ENCODE measurements around the gene CEP97. TPM values are rescaled to one million over a fixed set of nuclear protein-coding genes. Genes with fewer than 3 reads are reported as not detected.

CEP97 gene
- polyA plus RNA-seq, 1 of the 3 experiments (the other 2 are of a cell fraction) = 1.3 TPM

DNA sequence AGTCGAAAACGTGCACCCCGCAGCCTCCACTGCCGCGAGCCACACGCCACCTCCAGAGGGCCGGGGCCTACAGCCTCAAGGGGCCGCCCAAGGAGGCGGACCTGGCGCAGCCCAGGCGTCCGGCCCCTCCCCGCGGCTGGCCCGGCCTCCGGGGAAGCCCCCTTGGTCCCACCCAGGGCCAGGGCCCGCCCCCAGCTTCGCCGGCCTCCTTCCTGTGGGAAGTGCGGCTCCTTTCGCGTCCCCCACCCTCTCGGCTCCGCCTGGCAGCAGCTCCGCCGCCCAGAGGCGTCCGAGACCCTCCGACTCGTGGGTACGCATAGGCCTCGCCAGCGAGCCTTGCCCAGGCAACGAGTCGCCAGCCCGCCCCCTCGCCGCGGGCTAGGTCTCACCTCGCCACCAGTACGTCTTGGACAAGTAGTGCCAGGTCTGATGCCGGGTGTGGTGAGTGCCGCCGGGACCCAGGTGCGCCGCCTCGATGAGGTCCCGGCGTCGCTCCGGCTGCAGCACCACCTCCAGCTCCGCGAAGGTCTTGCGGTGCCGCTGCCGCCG, 48.1 kb upstream of the CEP97 start (continued):
- TF ChIP-seq, protein P1, sequence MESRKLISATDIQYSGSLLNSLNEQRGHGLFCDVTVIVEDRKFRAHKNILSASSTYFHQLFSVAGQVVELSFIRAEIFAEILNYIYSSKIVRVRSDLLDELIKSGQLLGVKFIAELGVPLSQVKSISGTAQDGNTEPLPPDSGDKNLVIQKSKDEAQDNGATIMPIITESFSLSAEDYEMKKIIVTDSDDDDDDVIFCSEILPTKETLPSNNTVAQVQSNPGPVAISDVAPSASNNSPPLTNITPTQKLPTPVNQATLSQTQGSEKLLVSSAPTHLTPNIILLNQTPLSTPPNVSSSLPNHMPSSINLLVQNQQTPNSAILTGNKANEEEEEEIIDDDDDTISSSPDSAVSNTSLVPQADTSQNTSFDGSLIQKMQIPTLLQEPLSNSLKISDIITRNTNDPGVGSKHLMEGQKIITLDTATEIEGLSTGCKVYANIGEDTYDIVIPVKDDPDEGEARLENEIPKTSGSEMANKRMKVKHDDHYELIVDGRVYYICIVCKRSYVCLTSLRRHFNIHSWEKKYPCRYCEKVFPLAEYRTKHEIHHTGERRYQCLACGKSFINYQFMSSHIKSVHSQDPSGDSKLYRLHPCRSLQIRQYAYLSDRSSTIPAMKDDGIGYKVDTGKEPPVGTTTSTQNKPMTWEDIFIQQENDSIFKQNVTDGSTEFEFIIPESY (IDR thresholded peaks at IDR 0.05; ENCODE audit: borderline replicate concordance, low read depth) = no peak; the same call in 1 of the 2 replicates
- TF ChIP-seq YY1 (IDR thresholded peaks at IDR 0.05; ENCODE audit: low read depth) = peak; percentile 62
- TF ChIP-seq SIN3A (IDR thresholded peaks at IDR 0.05; ENCODE audit: borderline replicate concordance, low read depth, low read length) = peak; percentile 91; the same call in 1 of the 2 replicates
- TF ChIP-seq TAF1 (IDR thresholded peaks at IDR 0.05; ENCODE audit: borderline replicate concordance, low read depth, low read length) = peak; percentile 57
- no peak for TF ChIP-seq TEAD4 (IDR thresholded peaks at IDR 0.05; ENCODE audit: borderline replicate concordance, insufficient read depth)
- TF ChIP-seq, protein P2, sequence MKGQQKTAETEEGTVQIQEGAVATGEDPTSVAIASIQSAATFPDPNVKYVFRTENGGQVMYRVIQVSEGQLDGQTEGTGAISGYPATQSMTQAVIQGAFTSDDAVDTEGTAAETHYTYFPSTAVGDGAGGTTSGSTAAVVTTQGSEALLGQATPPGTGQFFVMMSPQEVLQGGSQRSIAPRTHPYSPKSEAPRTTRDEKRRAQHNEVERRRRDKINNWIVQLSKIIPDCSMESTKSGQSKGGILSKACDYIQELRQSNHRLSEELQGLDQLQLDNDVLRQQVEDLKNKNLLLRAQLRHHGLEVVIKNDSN (IDR thresholded peaks at IDR 0.05; ENCODE audit: borderline replicate concordance, low read depth) = no peak
- no peak for TF ChIP-seq JUND (IDR thresholded peaks at IDR 0.05)
- no peak for TF ChIP-seq MEF2A (IDR thresholded peaks at IDR 0.05; ENCODE audit: borderline replicate concordance, low read depth)
- TF ChIP-seq FOXJ3 (CRISPR knock-in tag; IDR thresholded peaks at IDR 0.05) = no peak
- TF ChIP-seq NRF1 (IDR thresholded peaks at IDR 0.05; ENCODE audit: low read depth, low read length) = peak; percentile 49
- 0 out of 2 replicates have a peak, but pooled peaks have one; percentile 19 for TF ChIP-seq ELF1 (IDR thresholded peaks at IDR 0.05)
- no peak for TF ChIP-seq FOSL2 (IDR thresholded peaks at IDR 0.05; ENCODE audit: borderline replicate concordance, low read depth)
- TF ChIP-seq, protein P3, sequence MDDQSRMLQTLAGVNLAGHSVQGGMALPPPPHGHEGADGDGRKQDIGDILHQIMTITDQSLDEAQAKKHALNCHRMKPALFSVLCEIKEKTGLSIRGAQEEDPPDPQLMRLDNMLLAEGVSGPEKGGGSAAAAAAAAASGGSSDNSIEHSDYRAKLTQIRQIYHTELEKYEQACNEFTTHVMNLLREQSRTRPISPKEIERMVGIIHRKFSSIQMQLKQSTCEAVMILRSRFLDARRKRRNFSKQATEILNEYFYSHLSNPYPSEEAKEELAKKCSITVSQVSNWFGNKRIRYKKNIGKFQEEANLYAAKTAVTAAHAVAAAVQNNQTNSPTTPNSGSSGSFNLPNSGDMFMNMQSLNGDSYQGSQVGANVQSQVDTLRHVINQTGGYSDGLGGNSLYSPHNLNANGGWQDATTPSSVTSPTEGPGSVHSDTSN (IDR thresholded peaks at IDR 0.05) = no peak
- TF ChIP-seq, protein P4, sequence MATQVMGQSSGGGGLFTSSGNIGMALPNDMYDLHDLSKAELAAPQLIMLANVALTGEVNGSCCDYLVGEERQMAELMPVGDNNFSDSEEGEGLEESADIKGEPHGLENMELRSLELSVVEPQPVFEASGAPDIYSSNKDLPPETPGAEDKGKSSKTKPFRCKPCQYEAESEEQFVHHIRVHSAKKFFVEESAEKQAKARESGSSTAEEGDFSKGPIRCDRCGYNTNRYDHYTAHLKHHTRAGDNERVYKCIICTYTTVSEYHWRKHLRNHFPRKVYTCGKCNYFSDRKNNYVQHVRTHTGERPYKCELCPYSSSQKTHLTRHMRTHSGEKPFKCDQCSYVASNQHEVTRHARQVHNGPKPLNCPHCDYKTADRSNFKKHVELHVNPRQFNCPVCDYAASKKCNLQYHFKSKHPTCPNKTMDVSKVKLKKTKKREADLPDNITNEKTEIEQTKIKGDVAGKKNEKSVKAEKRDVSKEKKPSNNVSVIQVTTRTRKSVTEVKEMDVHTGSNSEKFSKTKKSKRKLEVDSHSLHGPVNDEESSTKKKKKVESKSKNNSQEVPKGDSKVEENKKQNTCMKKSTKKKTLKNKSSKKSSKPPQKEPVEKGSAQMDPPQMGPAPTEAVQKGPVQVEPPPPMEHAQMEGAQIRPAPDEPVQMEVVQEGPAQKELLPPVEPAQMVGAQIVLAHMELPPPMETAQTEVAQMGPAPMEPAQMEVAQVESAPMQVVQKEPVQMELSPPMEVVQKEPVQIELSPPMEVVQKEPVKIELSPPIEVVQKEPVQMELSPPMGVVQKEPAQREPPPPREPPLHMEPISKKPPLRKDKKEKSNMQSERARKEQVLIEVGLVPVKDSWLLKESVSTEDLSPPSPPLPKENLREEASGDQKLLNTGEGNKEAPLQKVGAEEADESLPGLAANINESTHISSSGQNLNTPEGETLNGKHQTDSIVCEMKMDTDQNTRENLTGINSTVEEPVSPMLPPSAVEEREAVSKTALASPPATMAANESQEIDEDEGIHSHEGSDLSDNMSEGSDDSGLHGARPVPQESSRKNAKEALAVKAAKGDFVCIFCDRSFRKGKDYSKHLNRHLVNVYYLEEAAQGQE (IDR thresholded peaks at IDR 0.05; ENCODE audit: low read depth, low read length) = 0 out of 2 replicates have a peak, but pooled peaks have one; percentile 11
- TF ChIP-seq, protein P5, sequence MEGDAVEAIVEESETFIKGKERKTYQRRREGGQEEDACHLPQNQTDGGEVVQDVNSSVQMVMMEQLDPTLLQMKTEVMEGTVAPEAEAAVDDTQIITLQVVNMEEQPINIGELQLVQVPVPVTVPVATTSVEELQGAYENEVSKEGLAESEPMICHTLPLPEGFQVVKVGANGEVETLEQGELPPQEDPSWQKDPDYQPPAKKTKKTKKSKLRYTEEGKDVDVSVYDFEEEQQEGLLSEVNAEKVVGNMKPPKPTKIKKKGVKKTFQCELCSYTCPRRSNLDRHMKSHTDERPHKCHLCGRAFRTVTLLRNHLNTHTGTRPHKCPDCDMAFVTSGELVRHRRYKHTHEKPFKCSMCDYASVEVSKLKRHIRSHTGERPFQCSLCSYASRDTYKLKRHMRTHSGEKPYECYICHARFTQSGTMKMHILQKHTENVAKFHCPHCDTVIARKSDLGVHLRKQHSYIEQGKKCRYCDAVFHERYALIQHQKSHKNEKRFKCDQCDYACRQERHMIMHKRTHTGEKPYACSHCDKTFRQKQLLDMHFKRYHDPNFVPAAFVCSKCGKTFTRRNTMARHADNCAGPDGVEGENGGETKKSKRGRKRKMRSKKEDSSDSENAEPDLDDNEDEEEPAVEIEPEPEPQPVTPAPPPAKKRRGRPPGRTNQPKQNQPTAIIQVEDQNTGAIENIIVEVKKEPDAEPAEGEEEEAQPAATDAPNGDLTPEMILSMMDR (IDR thresholded peaks at IDR 0.05) = no peak
- TF ChIP-seq, protein P6, sequence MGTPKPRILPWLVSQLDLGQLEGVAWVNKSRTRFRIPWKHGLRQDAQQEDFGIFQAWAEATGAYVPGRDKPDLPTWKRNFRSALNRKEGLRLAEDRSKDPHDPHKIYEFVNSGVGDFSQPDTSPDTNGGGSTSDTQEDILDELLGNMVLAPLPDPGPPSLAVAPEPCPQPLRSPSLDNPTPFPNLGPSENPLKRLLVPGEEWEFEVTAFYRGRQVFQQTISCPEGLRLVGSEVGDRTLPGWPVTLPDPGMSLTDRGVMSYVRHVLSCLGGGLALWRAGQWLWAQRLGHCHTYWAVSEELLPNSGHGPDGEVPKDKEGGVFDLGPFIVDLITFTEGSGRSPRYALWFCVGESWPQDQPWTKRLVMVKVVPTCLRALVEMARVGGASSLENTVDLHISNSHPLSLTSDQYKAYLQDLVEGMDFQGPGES (IDR thresholded peaks at IDR 0.05; ENCODE audit: low read depth, low read length) = no peak
- no peak for TF ChIP-seq CHD2 (IDR thresholded peaks at IDR 0.05; ENCODE audit: low read length, partially characterized antibody)
- TF ChIP-seq RAD21 (IDR thresholded peaks at IDR 0.05; ENCODE audit: low read length) = no peak
